GM13977 (cell line): ENCODE data around the gene SMARCAD1.

Experiments
- DNase-seq: peaks from one replicate; pipeline ENCODE4 v3.0.0; 2012; ENCODE audit warnings: low spot score
- CTCF ChIP-seq: IDR thresholded peaks from 2 replicates; pipeline ENCODE4 v1.5.1; 2012; ENCODE audit warnings: mild to moderate bottlenecking, control low read depth; ENCODE audit not compliant: insufficient read depth; ENCODE audit errors: extremely low read depth, missing control alignments
- in situ Hi-C: fragments of 300-500 bp; cut with MboI; formaldehyde crosslinking; loops from one replicate; pipeline ENCODE4 v1.12.0; 2022; ENCODE audit warnings: low sequenced_read_pairs, low pct_unique_long_range_greater_than_20kb, mixed read lengths, inconsistent platforms; ENCODE audit not compliant: unreplicated experiment

SMARCAD1 gene

GRCh38 chr4:94221916-94222315 lies 14.3 kb downstream of the SMARCAD1 start:
- in situ Hi-C loops = no loop called here
- DNase-seq = no peak
- TF ChIP-seq CTCF = no peak

GRCh38 chr4:94225449-94225848 lies 17.8 kb downstream of the SMARCAD1 start:
- TF ChIP-seq CTCF = no peak
- in situ Hi-C loops = no loop called here

GRCh38 chr4:94226763-94227162 lies 19.1 kb downstream of the SMARCAD1 start:
- in situ Hi-C loops = no loop called here
- DNase-seq = no peak
- no peak for TF ChIP-seq CTCF

More at GRCh38 chr4:94225449-94225848, 17.8 kb downstream of the SMARCAD1 start:
- no peak for DNase-seq

GRCh38 chr4:94228493-94229216 lies 21.0 kb downstream of the SMARCAD1 start:
- DNase-seq = no peak
- in situ Hi-C loops = no loop called here
- no peak for TF ChIP-seq CTCF

GRCh38 chr4:94232519-94232918 lies 24.9 kb downstream of the SMARCAD1 start:
- DNase-seq = no peak
- no peak for TF ChIP-seq CTCF
- in situ Hi-C loops = no loop called here

GRCh38 chr4:94235825-94236224 lies 28.2 kb downstream of the SMARCAD1 start:
- DNase-seq = no peak
- in situ Hi-C loops = no loop called here
- TF ChIP-seq CTCF = no peak
